Stimulated activated CD4-positive, alpha-beta T cell treated with anti-CD3 and anti-CD28 coated beads, Interleukin-15, amount 100 ng/mL, for 1 hour (primary cell): ENCODE results near the gene FECH.
"Not testable (repeated sequence)": the region's sequence is repeated elsewhere in the genome, so short reads cannot be mapped to it uniquely, and the experiment has no call there.

Source experiments
- DNase-seq, 2 donors: peaks; one replicate each; pipeline ENCODE4 v3.0.0-alpha.2; 2020; ENCODE audit warnings: low read depth in 1 of 2, low spot score in 1 of 2

Gene FECH

GRCh38 chr18:57586251-57587049 is at the start of gene FECH:
Gene FECH (minus strand): TSS chr18:57586702. CDS start chr18:57586620, 82 bp downstream.
- peak; percentile 40 to 53 for DNase-seq

GRCh38 chr18:57635003-57635822 is 48.7 kb upstream of the FECH start:
- no peak for DNase-seq

- DNase-seq = no peak
Observed at GRCh38 chr18:57631697-57632096, 45.2 kb upstream of the FECH start.

GRCh38 chr18:57630754-57631595 is 44.5 kb upstream of the FECH start:
- DNase-seq = no peak

GRCh38 chr18:57630002-57630753 is 43.7 kb upstream of the FECH start:
- DNase-seq = peak; percentile 83 to 92

GRCh38 chr18:57629422-57629821 is 42.9 kb upstream of the FECH start:
- no peak for DNase-seq

- no peak for DNase-seq
Observed at GRCh38 chr18:57627488-57627887, 41.0 kb upstream of the FECH start.

GRCh38 chr18:57624988-57625387 is 38.5 kb upstream of the FECH start:
- no peak for DNase-seq

GRCh38 chr18:57621246-57621604 is 34.7 kb upstream of the FECH start:
- DNase-seq = no peak

- DNase-seq = no peak
Observed at GRCh38 chr18:57619876-57620275, 33.4 kb upstream of the FECH start.

GRCh38 chr18:57618910-57619309 is 32.4 kb upstream of the FECH start:
- no peak for DNase-seq

- no peak for DNase-seq
Observed at GRCh38 chr18:57603871-57604270, 17.4 kb upstream of the FECH start.

GRCh38 chr18:57595347-57595746 is 8.8 kb upstream of the FECH start:
- no peak for DNase-seq

- not testable (repeated sequence) for DNase-seq
Observed at GRCh38 chr18:57592716-57593115, 6.2 kb upstream of the FECH start.

GRCh38 chr18:57589161-57589560 is 2.7 kb upstream of the FECH start:
- DNase-seq = no peak

GRCh38 chr18:57587098-57587661 is 678 bp upstream of the FECH start:
- DNase-seq = no peak

GRCh38 chr18:57585855-57586250 is 649 bp downstream of the FECH start:
- no peak for DNase-seq

GRCh38 chr18:57585421-57585820 is 1.1 kb downstream of the FECH start:
- DNase-seq = no peak

- DNase-seq = no peak
Observed at GRCh38 chr18:57584444-57584843, 2.1 kb downstream of the FECH start.

GRCh38 chr18:57583297-57583835 is 3.1 kb downstream of the FECH start:
- DNase-seq = no peak
